Activated gamma-delta T cell treated with Interleukin-2 at 50 U/mL for 16 hours (primary cell): ENCODE measurements around the gene TPRX1.
"Not testable (repeated sequence)": the region's sequence is repeated elsewhere in the genome, so short reads cannot be mapped to it uniquely, and the experiment has no call there.

Source experiments
- DNase-seq: peaks from one replicate; pipeline ENCODE4 v3.0.0-alpha.2; 2020

Gene TPRX1

DNA sequence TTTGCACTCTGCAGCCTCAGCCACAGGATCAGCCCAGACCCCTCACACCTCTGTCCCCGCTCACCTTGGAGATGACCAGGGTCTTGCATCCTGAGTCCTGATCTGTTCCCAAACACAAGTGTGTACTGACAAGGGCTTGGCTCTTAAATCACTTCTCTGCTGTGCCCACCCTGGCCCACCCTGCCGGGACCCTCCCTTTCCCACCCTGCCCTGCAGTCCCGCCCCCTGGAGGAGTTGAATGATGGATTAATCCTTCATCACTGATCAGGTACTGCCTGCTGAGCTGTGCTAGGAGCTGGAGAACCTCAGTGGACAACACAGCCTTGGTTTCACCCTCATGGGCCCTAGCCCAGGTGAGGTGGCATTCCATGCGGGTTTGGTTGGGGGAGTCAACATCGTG, at the start of gene TPRX1:
Gene TPRX1, minus strand, starts transcription at position 101 of the 400 bp plus-strand sequence. Its CDS starts 12 bp downstream, at position 89.
- DNase-seq, result not testable (repeated sequence)

DNA sequence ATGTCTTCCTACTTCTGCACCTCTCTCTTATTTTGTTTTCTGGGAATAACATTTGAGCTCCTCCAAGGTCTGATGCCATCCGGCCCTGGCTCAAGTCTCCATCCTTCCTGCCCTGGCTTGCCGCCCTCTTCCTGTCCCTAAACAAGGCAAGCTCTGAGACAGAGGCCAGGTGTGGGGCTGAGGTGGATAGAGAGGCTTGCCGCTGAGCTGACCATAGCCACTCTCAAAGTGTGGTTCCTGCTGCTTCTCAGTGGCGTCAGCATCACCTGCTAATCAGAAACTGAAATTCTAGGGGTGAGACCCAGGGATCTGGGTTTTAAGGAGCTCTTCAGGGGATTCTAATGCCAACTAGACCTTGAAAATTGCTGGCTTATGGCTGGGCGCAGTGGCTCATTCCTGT, 48.7 kb upstream of the TPRX1 start:
- DNase-seq, result no peak

GRCh38 chr19:47848823-47849473, 44.6 kb upstream of the TPRX1 start:
- peak; percentile 17 for DNase-seq

DNA sequence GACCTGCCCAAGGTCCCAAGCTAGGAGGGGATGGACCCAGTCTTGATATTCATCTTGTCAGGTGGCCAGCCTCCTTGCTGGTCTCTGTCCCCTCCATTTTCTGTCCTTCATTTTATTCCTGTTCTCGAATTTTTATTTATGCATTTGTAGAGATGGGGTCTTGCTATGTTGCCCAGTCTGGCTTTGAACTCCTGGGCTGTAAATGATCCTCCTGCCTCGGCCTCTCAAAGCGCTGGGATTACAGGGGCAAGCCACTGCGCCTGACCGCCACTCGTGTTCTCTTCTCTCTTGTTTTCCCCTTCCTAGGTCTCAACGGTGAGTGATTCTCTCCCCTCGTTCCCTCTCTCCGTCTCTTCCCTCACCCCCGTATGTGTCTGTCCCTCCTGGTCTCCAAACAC, 44.1 kb upstream of the TPRX1 start:
- DNase-seq, result no peak

DNA sequence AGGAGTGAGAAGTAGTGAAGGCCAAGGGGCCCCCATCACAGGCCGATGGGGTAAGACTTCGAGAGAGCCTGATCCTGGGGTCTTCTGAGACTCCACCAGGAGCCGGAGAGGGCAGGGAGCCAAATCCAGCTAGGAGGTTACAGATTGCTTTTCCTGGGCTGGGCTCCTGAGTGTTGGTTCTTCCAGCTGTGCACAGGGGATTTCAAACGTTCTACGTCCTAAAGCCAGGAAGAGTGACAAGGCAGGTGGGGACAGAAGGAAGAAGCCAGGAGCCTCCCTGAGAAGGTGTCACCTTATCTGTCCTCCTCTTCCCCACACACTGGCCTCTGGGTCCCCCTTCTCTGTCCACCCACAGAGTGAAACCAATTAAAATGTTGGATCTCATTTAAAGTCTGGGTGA, 38.6 kb upstream of the TPRX1 start:
- DNase-seq, result no peak

DNA sequence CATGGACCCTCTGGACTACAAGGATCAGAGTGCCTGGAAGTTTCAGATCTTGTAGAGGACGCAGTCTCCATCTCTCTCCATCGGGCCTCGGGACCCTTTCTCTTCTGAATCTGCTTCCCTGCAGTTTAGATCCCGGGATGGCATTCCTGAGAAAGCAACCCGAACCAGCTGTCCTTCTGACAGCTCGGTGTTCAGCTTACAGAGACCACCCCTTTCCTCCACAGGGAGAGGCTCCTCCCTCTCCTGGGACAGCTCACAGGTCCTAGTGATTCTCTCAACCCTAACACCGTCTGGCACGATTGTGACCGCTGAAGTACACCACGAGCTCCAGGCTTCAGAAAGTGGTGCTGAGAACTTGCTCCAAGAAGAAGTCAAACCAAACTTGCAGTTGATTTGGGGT, 35.6 kb upstream of the TPRX1 start:
- DNase-seq, result no peak

GRCh38 chr19:47839411-47839810, 35.1 kb upstream of the TPRX1 start:
- DNase-seq, result no peak

- DNase-seq, result no peak
Observed at GRCh38 chr19:47836038-47836437, 31.7 kb upstream of the TPRX1 start.

- no peak for DNase-seq
Observed at GRCh38 chr19:47832723-47833122, 28.4 kb upstream of the TPRX1 start.

- DNase-seq, result no peak
Observed at GRCh38 chr19:47826800-47827199, 22.4 kb upstream of the TPRX1 start.

- DNase-seq, result no peak
Observed at GRCh38 chr19:47824396-47824795, 20.0 kb upstream of the TPRX1 start.

GRCh38 chr19:47821460-47822020, 17.2 kb upstream of the TPRX1 start, which contains the start of gene CRX:
CRX (plus strand) TSS chr19:47821937; CDS start chr19:47834444, 12,507 bp downstream.
- no peak for DNase-seq

- DNase-seq, result no peak
Observed at GRCh38 chr19:47820410-47820809, 16.1 kb upstream of the TPRX1 start.

GRCh38 chr19:47819858-47820257, 15.5 kb upstream of the TPRX1 start:
- DNase-seq, result no peak

DNA sequence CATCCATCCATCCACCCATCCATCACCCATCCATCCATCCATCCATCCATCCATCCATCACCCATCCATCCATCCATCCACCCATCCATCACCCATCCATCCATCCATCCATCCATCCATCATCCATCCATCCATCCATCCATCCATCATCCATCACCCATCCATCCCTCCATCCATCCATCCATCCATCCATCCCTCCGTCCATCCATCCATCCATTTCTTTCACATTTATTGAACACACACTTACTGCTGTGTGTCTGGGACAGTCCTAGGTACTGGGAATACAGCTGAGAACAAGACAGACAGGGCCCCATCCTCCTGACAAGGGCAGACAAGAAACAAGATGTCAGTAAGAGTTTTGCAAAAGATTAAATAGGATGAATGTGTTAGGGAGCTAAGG, 13.9 kb upstream of the TPRX1 start:
- not testable (repeated sequence) for DNase-seq

GRCh38 chr19:47816270-47816669, 11.9 kb upstream of the TPRX1 start:
- not testable (repeated sequence) for DNase-seq

DNA sequence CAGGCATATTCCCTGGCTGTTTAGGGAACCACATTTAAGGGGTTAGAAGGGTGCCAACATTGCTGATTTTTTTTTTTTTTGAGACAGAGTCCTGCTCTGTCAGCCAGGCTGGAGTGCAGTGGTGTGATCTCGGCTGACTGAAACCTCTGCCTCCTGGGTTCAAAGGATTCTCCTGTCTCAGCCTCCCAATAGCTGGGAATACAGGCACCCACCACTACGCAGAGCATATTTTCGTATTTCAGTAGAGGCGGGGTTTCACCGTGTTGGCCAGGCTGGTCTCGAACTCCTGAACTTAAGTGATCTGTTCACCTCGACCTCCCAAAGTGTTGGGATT, 9.6 kb upstream of the TPRX1 start:
- no peak for DNase-seq

GRCh38 chr19:47813304-47813994, 9.1 kb upstream of the TPRX1 start:
- peak; percentile 78 for DNase-seq

DNA sequence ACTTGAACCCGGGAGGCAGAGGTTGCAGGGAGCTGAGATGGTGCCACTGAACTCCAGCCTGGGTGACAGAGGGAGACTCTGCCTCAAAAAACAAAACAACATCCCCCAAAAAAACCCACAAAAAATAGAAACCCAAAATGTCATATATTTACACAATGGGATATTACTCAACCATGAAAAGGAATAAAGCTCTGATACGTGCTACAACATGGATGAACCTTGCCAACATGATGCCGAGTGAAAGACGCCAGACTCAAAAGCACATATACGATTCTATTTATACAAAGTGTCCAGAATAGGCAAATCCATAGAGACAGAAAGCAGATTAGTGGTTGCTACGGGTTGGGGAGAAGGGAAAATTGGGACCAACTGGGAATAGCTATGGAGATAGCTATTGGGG, 2.1 kb upstream of the TPRX1 start:
- DNase-seq, result no peak

DNA sequence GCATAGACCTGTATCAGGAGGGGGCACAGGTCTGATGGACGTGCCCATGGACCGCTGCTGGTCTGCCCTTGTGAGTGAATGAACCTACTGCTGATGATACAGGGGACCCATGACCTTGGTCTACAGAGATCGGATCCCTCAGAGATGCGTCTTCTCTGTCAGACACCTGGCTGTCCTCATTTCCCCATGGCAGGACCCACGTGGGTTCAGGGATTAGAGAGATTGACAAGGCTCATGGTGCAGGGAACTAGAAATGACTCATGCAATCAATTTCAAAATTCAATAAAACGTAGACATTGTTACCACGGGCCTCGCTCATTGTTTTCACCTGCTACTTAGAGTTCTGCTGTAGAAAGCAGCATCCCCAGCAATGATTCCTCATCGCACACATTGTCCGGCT, 962 bp upstream of the TPRX1 start:
- no peak for DNase-seq

DNA sequence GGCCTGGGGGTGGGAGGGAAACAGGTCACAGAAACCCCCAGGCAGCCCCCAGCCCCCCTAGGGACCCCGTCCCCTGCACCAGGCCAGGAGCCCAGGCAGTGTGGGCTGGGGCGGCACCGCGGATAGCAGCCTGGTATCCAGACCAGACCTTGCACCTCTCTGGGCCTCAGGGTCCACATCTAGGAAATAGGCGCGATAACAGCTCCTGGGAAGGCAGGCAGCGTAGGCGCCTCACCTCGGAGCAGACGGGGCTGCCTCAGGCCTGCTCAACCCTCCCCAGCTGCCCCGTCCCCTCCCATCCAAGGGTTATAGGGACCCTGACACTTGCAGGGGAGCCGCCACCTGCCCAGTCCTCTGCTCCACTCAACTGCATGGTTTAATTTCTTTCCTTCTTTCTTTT, 680 bp downstream of the TPRX1 start:
- not testable (repeated sequence) for DNase-seq

GRCh38 chr19:47803148-47803547, 1.2 kb downstream of the TPRX1 start:
- DNase-seq, result not testable (repeated sequence)

DNA sequence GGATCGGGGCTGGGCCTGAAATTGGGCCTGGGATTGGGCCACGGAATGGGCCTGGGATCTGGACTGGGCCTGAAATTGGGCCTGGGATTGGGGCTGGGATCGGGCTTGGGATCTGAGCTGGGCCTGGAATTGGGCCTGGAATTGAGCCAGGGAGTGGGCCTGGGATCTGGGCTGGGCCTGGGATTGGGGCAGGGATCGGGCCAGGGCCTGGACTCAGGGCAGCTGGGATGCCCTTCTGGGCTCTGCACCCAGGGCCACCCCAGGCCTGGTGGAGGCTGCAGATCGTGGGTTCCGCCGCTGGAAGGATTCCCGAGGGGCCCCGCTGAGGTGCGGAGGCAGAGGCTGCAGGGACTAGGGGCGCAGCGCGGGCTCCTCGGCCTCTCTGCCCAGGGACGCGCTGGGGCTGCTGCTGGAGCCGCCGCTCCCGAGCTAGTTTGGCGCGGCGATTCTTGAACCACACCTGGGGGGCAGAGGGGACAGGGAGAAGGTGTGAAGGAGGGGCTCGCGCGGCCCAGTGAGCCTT, 1.8 kb downstream of the TPRX1 start:
- DNase-seq, result no peak

- DNase-seq, result no peak
Observed at GRCh38 chr19:47801270-47801669, 3.1 kb downstream of the TPRX1 start.
